GM23338 (cell line): ENCODE results near the gene TMCC1.

ENCODE experiments used
- CREB1 ChIP-seq: fragments of 250-450 bp; sonication (Bioruptor Pico); IDR thresholded peaks from 2 replicates; pipeline ENCODE4 v1.5.0; 2020; ENCODE audit warnings: low read depth, mild to moderate bottlenecking, moderate library complexity
- CTCF ChIP-seq, 2 experiments: fragments of 200-600 bp in 1 of 2; sonication (generic) in 1 of 2; conservative IDR thresholded peaks; 2 replicates each; pipeline versions ENCODE4 v1.5.1 to v1.6.1; 2016 to 2017; ENCODE audit warnings: antibody characterized with exemption in 2 of 2, low read depth in 2 of 2, mild to moderate bottlenecking in 2 of 2, moderate library complexity in 1 of 2
- ETS1 ChIP-seq: IDR thresholded peaks from 2 replicates; pipeline ENCODE4 v1.6.1; 2016; ENCODE audit warnings: antibody characterized with exemption
- EZH2 ChIP-seq: fragments of 200-600 bp; sonication (generic); IDR thresholded peaks from one replicate; pipeline ENCODE4 v1.8.0; 2017; ENCODE audit warnings: antibody characterized with exemption, mild to moderate bottlenecking, low read depth; ENCODE audit not compliant: unreplicated experiment
- EZH2phosphoT487 ChIP-seq: fragments of 200-600 bp; sonication (generic); IDR thresholded peaks from one replicate; pipeline ENCODE4 v1.8.1; 2018; ENCODE audit warnings: antibody characterized with exemption; ENCODE audit not compliant: unreplicated experiment
- JUNB ChIP-seq: IDR thresholded peaks from one replicate; pipeline ENCODE4 v1.6.1; 2016; ENCODE audit warnings: antibody characterized with exemption; ENCODE audit not compliant: unreplicated experiment
- NANOG ChIP-seq: IDR thresholded peaks from 2 replicates; pipeline ENCODE4 v1.6.1; 2016; ENCODE audit warnings: antibody characterized with exemption, borderline replicate concordance
- POLR2AphosphoS5 ChIP-seq: IDR thresholded peaks from 2 replicates; pipeline ENCODE4 v1.6.1; 2016; ENCODE audit warnings: antibody characterized with exemption, low read depth
- REST ChIP-seq: IDR thresholded peaks from one replicate; pipeline ENCODE4 v1.6.1; 2018; ENCODE audit warnings: antibody characterized with exemption; ENCODE audit not compliant: unreplicated experiment
- STAT1 ChIP-seq: IDR thresholded peaks from one replicate; pipeline ENCODE4 v1.6.1; 2016; ENCODE audit warnings: antibody characterized with exemption; ENCODE audit not compliant: unreplicated experiment
- ZNF114 ChIP-seq: fragments of 250-450 bp; sonication (Bioruptor Pico); IDR thresholded peaks from 2 replicates; pipeline ENCODE4 v1.5.0; 2020; ENCODE audit warnings: mild to moderate bottlenecking, moderate library complexity
- ZNF331 ChIP-seq: fragments of 250-450 bp; sonication (Bioruptor Pico); IDR thresholded peaks from 2 replicates; pipeline ENCODE4 v1.5.0; 2020; ENCODE audit warnings: low read depth, mild to moderate bottlenecking, moderate library complexity
- ZNF462 ChIP-seq: fragments of 250-450 bp; sonication (Bioruptor Pico); IDR thresholded peaks from 2 replicates; pipeline ENCODE4 v1.5.0; 2020; ENCODE audit warnings: mild to moderate bottlenecking, moderate library complexity

GRCh38 chr3:129855170-129855831 is 38.2 kb downstream of the TMCC1 start:
- TF ChIP-seq EZH2phosphoT487, result no peak
- TF ChIP-seq CTCF (conservative IDR thresholded peaks at IDR 0.05; ENCODE audit: low read depth in 2 of 2), result no peak
- no peak for TF ChIP-seq CREB1 (CRISPR knock-in tag)
- TF ChIP-seq POLR2AphosphoS5, result no peak
- no peak for TF ChIP-seq ETS1
- no peak for TF ChIP-seq ZNF114 (CRISPR knock-in tag)
- no peak for TF ChIP-seq REST
- no peak for TF ChIP-seq EZH2
- no peak for TF ChIP-seq ZNF331 (CRISPR knock-in tag)
- TF ChIP-seq JUNB, result no peak
- TF ChIP-seq ZNF462 (CRISPR knock-in tag), result no peak
- TF ChIP-seq NANOG, result no peak
- TF ChIP-seq STAT1, result no peak
